GM19455 (cell line): ENCODE measurements around the gene MPDU1.
"Not testable (repeated sequence)": the region's sequence is repeated elsewhere in the genome, so short reads cannot be mapped to it uniquely, and the experiment has no call there.

Source experiments
- ATAC-seq: cut with Tn5 transposase; IDR thresholded peaks from one replicate; pipeline ENCODE4 v1.9.1; 2021; ENCODE audit not compliant: unreplicated experiment

MPDU1 gene

DNA sequence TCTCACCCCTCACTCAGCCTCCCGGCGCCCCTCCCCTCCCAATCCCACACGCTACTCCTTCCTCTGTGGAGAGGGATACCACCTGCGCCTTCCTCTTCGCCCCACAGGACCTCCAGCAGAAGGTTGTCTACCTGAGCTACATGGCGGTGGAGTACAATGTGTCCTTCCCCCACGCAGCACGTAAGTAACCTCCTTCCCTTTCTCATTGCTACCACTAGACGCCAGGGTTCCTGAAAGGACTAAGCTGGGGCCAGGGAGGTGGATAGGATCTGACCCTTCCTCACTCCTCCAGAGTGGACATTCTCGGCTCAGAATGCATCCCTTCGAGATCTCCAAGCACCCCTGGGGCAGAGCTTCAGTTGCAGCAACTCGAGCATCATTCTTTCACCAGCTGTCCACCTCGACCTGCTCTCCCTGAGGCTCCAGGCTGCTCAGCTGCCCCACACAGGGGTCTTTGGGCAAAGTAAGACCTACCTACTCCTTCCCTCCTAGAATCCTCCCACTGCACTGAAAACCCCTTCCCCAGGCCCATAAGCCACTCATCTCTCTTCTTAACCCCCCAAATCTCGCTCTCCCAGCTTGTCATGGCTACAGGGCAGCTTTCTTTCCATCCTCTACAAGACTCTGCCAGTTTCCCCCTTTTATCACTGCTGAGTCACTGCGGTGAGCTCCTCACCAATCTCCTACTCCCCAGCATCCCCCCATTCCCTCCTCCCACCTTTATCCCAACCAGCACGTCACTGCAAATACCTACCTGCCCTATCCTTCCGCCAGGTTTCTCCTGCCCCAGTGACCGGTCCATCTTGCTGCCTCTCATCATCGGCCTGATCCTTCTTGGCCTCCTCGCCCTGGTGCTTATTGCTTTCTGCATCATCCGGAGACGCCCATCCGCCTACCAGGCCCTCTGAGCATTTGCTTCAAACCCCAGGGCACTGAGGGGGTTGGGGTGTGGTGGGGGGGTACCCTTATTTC, 2.8 kb upstream of the MPDU1 start:
- ATAC-seq = no peak

DNA sequence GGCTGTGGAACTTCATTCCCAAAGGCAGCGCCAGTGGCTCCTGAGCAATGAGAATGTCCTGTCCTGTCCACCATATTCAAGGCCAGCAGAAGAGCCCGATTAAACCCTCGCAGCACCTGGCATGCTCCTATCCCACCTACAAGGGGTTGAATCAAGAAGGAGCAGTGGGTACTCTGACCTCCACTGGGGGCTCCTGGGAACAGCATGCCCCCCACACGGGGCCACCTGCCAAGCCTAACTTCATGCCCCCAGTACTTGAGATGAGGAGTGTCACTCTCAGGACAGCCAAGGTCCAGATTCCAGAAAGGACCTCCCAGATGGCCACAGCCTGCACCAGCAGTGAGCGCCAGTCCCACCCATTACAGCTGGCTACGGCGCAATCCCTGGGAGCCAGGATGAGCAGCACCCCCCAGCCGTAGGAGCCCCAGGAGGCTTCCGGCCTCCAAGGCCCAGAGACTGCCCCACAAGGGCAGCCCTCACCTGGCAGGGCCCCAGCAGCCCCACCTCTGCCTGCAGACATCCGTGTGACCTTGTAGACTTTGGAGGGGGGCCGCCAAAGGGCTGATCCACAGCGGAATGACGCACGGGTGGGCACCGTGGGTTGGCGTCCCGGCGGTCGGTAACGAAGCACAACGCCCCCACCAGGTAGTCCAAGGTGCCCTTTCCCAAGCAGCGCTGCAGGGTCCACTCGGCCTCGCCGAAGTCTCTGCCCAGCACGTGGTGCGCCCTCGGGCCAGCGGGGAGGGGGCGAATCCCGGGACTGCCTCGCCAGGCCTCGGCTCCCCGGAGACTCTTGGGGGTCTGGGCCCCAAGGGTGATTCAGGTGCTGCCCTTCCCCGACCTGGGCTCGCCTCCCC, 1.0 kb upstream of the MPDU1 start:
- no peak for ATAC-seq

DNA sequence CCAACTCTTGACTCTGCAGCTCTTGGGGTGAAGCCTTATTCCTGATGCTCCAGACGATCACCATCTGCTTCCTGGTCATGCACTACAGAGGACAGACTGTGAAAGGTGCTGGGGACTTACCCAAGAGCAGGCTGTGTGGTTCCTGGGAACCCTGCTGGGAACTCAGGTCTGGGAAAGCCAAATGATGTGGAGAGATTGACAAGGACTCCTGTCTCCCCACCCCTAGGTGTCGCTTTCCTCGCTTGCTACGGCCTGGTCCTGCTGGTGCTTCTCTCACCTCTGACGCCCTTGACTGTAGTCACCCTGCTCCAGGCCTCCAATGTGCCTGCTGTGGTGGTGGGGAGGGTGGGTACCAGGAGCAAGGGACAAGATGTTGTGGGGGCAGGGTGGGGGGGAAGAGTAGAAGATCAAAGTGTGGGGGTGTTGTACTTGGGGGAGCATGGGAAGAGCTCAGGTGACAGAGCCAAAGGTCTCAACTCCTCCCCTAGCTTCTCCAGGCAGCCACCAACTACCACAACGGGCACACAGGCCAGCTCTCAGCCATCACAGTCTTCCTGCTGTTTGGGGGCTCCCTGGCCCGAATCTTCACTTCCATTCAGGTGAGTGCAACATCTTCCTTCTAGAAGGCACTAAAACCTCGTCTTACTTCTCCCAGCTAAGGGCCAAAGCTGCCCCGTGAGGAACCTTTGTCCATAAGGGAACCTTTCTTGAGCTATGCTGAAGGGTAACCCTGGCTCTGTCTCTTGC, 3.2 kb downstream of the MPDU1 start:
- ATAC-seq = no peak

DNA sequence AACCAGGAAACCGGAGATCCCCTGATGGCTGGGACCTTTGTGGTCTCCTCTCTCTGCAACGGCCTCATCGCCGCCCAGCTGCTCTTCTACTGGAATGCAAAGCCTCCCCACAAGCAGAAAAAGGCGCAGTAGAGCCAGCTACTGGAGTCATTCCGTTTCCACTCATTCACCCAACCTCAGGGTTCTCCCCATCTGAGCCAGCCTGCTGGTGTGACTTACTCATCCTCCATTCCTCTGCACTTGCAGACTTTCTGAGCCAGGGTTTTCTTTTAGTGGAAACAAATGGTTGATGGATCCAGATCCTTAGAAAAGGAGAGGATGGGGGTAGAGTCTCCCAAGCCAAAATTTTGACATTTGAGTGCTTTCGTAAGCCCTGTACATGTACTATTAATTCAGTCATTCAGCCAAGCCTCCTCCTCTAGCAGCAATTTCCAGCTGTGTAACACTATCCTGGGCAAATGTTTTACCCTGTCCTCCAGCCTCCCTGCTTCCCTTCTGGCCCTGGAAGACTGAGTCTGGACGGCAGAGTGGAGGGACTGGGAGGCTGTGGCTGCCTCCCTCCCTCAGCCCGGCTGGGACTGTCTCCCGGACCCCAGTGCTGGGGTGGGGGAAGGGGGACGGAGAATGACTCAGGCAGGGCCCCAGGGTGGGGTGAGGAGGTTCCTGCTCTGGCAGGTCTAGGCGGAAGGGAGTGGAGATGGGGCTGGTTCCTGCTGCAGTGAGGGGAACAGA, 3.9 kb downstream of the MPDU1 start:
- no peak for ATAC-seq

DNA sequence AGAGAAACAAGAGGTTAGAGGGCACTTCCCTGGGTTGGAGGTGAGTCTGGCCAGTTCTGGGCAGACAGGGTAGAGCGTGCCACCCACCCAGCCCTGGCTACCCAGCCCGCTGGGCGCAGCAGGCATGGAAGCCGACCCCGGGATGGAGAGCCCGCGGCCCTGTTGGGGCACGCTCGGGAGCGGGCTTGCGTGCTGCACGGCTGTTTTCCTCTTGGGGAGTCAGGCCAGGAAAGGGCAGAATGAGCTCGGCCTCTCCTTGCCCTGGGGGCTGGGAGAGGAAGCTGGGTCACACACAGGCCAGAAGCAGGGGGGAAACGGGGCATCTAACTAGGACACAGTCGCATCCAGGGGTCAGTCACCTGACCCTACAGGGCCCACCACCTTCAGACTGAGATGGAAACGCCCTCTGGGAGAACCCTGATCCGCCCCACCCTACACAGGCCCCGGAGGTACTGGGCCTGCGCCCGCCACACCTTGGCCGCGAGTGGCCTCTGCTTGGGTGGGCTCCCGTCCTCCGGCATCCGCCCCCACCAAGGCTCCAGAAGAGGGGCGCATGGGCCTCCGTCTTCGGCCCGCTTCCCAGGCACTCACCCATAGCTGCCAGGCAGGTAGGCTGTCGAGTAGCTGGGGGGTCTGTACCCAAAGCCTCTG, 5.0 kb downstream of the MPDU1 start:
- no peak for ATAC-seq

DNA sequence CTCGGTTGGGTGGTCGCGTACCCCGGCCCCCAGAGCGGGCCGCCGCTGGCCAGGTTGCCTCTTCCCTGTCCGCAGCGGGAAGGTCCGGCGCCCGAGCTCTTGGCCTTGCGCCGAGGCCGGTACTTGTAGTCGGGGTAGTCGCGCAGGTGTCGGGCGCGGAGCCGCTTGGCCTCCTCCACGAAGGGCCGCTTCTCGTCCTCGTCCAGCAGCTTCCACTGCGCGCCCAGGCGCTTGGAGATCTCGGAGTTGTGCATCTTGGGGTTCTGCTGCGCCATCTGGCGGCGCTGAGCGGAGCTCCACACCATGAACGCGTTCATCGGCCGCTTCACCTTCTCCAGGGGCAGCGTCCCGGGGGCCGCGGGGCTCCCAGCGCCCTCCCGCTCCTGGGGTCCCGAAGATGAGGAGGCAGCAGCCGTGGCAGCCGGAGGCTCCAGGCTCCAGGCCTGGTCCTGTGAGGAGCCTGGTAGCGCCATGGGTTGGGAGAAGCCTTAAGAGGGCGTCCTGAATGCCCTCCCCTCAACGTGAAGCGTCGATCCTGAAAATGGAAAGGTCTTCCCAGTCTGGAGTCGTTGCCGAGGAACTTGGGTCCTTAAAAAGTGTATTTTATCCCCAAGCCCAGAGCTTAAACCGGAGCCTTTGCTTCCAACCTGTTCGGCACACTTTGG, 5.7 kb downstream of the MPDU1 start:
- no peak for ATAC-seq

DNA sequence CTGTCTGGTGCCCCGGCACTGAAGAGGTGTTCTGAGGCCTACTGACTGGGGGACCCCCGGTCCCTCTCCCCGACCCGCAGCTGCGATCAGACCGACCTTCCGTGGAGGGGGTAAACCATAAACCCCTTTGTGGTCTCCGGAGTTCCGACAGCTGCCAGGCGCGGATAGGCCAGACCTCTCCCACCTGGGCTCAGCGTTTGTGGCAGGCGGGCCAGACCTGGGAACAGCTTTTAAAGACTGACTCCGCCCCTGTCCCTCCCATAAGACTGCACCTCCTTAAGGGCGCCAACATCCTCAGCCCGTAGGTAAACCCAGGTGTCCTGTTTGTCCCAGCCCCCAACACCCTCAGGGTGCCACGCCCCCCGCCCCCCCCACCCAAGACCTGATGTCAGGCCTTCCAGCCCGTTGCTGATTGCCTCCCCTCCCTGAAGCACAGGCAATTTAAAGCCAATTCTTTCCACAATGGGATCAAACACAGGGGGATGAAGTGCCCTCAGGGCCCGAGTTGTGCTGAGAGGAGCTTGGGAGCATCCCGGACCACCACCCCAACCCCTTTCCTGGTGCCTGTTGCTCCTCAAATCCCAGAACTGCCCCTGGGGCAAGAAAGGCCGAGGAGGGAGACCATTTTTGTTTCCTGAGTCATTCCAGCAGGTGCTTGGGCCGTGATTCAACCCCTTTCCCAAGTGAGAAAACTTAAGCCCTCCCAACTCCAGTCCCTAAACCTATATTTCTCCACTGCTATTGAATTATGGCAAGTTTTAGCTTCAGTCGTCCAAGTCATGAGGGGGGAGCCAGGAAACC, 6.4 kb downstream of the MPDU1 start, which contains the start of gene SOX15:
Gene SOX15, minus strand, starts transcription at position 204 of the 801 bp plus-strand sequence. CDS start 418 bp downstream, outside the sequence.
- no peak for ATAC-seq

DNA sequence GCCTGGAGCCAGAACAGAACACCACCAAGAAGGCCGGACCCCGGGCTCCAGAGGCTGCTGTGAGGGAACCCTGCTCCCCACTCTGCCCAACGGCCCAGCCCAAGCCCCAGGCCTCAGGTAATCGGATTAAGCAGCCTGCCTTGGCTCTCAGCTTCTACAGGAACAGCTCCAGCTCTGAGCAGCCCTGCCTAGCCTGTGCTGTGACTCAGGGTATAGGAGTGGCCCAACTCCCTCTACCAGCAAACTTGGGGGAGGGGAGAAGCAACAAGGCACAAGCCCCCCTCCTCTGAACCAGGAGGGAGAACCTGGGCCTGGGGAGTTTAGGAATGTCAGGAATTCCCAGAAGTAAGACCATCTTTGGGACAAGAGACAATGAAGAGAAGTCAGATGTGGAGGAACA, 7.1 kb downstream of the MPDU1 start:
- no peak for ATAC-seq

DNA sequence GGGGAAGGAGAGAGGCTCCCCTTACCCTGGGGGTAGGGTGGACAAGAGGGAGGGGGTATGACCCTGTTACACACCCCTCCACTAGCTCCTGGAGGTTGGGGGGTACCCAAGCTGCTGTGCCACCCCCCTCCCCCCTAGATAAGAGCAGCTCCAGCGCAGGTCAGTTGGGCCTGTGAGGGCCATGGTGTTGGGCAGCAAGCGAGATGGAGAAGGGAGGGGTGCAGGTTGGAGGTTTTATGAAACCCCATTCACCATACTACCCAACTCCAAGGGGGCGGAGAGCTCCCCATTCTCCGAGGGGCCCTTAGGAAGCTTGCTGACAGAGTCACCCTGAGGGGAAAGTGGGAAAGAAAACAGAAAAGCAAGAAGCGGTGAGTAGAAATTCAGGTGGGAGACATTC, 7.9 kb downstream of the MPDU1 start:
- ATAC-seq = no peak

DNA sequence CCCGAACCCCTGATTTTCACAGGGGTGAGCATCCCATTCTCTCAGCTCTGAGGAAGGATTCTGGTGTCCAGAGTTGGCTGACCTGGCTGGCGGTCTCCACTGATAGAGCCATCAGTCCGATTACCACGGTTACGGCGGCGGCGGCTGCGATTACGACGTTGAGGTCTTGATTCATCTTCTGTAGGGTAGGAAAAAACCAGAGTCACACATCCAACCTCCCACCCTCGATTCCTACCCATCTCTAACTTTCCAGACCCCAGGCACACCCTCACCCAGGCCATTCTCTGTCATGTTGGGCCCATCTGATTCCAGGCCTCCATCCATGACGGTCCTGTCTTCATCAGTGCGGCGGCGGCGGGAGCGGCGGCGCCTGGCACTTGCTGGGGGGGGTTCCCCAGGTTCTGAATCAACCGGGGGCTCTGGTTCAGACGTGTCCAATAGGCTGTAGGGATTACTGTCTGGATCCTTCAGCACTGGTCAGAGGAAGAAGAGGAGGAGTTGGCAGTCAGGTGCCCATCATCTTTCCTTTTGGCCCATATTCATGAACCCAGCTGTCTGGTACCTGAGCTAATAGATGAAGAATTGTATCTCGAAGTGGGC, 8.9 kb downstream of the MPDU1 start:
- ATAC-seq = no peak

DNA sequence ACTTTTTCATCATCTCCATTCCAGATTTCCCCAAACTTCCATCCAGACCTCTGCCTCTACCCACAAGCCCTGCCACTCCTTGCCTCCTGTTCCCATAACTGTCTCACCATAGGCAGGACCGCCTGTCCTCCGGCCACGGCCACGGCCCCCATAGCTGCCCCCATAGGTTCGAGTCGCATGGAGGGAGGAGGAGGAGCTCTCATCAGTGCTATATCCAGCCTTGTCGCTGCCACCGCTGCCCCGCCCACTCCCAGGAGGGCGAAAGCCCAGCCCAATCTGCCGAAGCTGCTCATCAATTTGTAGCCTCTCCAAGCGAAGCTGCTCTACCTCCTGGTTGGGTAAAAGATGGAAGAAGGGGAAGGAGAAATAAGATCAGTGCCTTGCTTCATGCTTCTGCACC, 9.6 kb downstream of the MPDU1 start:
- ATAC-seq = no peak

DNA sequence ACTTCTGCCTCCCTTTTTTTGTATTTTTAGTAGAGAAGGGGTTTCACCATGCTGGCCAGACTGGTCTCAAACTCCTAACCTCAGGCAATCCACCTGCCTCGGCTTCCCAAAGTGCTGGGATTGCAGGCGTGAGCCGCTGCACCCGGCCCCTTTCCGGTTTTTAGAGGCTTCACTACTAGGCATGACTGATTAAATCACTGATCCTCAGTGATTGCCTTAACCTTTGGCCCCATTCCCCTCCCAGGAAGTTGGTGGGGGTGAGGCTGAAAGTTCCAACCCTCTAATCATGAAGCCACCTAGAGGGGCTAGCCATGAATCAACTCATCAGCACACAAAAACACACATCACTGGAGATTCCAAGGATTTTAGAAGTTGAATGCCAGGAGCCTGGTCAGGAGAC, 13.9 kb downstream of the MPDU1 start:
- ATAC-seq = not testable (repeated sequence)

DNA sequence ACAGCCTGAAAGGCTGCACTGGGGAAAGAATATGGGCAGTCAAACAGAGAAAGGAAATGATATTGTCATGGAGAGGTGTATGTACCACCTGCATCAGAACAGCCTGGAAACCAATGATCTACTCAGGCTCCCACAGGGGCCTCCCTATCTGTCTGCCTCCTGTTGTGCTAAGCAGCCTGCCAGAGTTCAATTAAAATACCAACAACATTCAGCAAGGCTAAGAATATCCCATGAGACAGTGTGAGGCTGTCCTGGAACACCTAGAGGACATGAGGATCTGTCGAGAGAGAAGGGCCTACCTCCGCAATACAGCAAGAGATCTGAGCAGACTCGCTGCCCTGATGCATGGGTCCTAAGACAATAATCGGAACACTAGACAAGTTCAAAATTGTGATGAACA, 22.6 kb downstream of the MPDU1 start:
- ATAC-seq = no peak

DNA sequence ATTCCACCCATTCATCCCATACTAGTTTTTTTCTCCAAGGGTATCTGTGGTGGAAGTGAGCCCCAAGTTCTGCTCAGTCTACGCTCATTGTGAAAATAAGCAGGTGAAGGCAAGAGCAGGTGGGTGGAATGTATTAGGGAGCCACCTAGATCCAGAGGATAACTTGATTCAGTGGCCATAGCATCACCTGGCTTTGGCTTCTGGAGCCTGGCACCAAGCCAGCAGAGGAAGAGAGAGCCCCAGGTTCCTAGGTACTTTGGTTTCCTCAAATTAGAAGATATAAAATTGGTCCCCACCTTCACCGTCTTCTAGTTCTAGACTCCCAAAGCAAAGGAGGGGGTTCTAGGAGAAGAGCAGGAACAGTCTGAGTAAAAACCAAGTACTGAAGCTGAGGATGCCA, 27.0 kb downstream of the MPDU1 start:
- no peak for ATAC-seq

DNA sequence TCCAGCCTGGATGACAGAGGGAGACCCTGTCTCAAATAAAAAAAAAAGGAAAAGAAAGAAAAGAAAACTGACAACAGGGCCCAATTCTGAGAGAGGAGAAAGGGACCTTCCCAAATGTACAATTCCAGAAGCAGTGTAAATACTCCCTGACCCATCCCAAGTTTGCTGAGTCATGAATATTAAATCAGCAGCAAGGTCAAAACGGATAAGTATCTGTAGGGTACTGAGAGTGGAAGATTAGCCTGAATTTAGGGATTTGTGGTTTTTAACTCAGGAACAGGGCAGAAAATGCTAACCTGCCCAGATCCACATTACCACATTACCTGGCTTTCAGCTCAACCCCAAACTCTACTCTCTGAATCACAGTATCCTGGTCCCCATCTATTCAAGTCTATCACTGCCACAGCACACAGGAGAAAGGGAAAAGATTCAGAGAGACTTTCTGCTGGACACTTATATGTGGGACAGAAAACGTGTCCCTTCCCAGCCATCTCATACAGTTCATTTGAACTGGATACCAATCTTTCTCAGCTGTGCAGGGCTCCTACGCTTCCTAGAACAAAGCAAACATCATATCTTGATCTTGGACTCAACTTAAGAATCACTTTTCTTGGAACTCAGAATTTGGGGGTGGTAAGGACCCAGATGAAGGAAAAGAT, 28.1 kb downstream of the MPDU1 start:
- ATAC-seq = no peak

DNA sequence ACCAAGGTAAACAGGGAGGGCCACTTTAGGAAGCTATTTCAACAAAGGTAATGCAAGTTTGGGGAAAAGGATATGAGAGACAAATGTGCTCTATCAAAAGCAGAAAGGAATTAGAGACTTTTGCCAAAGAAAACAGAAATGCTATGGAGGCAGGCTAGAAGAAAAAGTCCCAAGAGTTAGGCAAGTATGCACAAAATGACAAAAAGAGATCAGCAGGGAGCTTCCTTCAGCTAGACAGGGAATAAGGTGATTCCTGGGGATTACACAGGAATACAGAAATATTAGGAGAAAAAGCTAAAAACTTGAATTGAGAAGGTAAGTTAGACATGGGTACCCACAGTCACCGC, 28.6 kb downstream of the MPDU1 start:
- ATAC-seq = no peak

DNA sequence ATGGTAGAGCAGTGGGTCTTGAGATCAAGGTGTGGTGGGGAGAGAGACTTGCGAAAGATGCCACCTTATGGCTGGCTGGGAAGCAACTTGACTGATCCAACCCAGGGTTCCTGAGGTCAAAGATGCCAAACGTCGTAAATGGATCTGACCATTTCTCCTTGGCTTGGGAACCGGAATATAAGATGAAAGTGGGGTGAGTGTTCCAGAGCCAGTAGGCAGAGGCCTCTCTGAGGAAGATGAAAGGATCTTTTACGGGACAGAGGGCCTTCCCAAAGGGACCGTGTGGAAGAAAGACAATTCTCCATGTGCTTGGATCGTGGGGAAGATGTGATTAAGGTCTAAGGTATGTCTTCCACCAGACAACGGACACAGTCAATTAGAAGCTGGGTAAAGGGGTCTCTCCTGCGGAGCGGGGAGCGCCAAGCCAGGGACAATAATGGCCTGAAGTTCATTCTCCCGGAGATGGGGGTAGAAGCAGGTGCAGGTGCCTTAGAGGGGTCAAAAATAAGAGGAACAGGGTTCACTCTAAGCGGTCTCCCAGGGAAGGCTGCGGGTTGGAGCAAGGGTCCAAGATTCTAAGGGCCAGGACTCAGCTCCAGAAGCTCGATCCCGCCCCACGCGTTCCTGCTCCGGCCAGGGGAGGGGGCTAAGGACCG, 30.2 kb downstream of the MPDU1 start:
- no peak for ATAC-seq
